ENCODE measurements around the gene MAPK9. TPM values are rescaled to one million over a fixed set of nuclear protein-coding genes. Genes with fewer than 3 reads are reported as not detected.
A peak's percentile ranks its signal among the peaks of the same experiment; 100 is the strongest.

The MAPK9 gene
- total and polyA plus RNA-seq, 2 donors from 2014 or later: 17.3 to 30.9 TPM

GRCh38 chr5:180291234-180291940 is 496 bp downstream of the MAPK9 start:
- no peaks in the 10 kb centered on the region for H3K27me3 ChIP-seq (ENCODE audit: control insufficient read depth, insufficient read depth, low read length)
- intact Hi-C loops (cut with DNase I): loop anchor here (10.0 kb wide), 1 partner anchor 173 kb away; no protein-coding TSS in a partner anchor
- H3K9ac ChIP-seq (ENCODE audit: low read length in 3 of 3): peak overlapping the region in 1 of 3 donors; percentile 51
- DNase-seq (peak; percentile 32 to 80 (median 37)), FAIRE-seq (no peak)
- no peaks in the 10 kb centered on the region for H3K9me3 ChIP-seq (ENCODE audit: control insufficient read depth in 2 of 3, insufficient read depth in 1 of 3, low read length in 3 of 3)
- peaks cover 0 to 16% (median 0%) of the 10 kb centered on the region in 3 donors for H3K4me1 ChIP-seq (ENCODE audit: control insufficient read depth in 2 of 3, insufficient read depth in 2 of 3, low read depth in 1 of 3, low read length in 3 of 3)
- H3K4me3 ChIP-seq (ENCODE audit: low read length in 3 of 3): peak overlapping the region; percentile 39 to 66 (median 63)
- no peak for TF ChIP-seq CTCF (IDR thresholded peaks at IDR 0.05; ENCODE audit: borderline replicate concordance, extremely low read depth, insufficient read depth)
- H3K27ac ChIP-seq (ENCODE audit: low read depth in 2 of 2, low read length in 2 of 2): no peak overlapping the region
- no peaks in the 10 kb centered on the region for H3K36me3 ChIP-seq (ENCODE audit: control insufficient read depth in 2 of 3, insufficient read depth in 3 of 3, low read length in 3 of 3)

GRCh38 chr5:180290568-180291233 is 1.2 kb downstream of the MAPK9 start:
- no peak for FAIRE-seq
- Histone ChIP-seq H3K4me1 (ENCODE audit: control insufficient read depth in 2 of 3, insufficient read depth in 2 of 3, low read depth in 1 of 3, low read length in 3 of 3) (peaks cover 0 to 16% (median 0%) of the 10 kb centered on the region in 3 donors), H3K4me3 (ENCODE audit: low read length in 3 of 3) (peak overlapping the region; percentile 8 to 63 (median 18)), H3K36me3 (ENCODE audit: control insufficient read depth in 2 of 3, insufficient read depth in 3 of 3, low read length in 3 of 3) (no peaks in the 10 kb centered on the region), H3K27ac (ENCODE audit: low read depth in 2 of 2, low read length in 2 of 2) (no peak overlapping the region), H3K27me3 (ENCODE audit: control insufficient read depth, insufficient read depth, low read length) (no peaks in the 10 kb centered on the region), H3K9ac (ENCODE audit: low read length in 3 of 3) (no peak overlapping the region), H3K9me3 (ENCODE audit: control insufficient read depth in 2 of 3, insufficient read depth in 1 of 3, low read length in 3 of 3) (no peaks in the 10 kb centered on the region)
- no peak for DNase-seq
- no peak for TF ChIP-seq CTCF (IDR thresholded peaks at IDR 0.05; ENCODE audit: borderline replicate concordance, extremely low read depth, insufficient read depth)
- intact Hi-C loops (cut with DNase I): loop anchor here (10.0 kb wide), 1 partner anchor 174 kb away; no protein-coding TSS in a partner anchor

DNA sequence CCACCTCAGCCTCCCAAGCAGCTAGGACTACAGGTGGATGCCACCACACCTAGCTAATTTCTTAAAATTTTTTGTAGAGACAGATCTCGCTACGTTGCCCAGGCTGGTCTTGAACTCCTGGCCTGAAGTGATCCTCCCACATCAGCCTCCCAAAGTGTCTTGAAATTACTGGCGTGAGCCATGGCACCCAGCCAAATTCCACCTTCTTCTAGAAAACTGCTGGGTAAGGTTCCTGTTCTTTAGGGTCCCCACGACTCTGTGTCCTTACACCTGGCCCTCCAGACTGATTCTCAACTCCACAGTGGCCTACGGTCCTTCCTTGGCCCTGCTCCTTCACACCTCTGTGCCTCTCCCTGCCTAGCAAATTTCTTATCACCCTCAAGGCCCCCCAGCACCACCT is 1.9 kb downstream of the MAPK9 start:
- Histone ChIP-seq H3K36me3 (ENCODE audit: control insufficient read depth in 2 of 3, insufficient read depth in 3 of 3, low read length in 3 of 3) (no peaks in the 10 kb centered on the region), H3K27ac (ENCODE audit: low read depth in 2 of 2, low read length in 2 of 2) (no peak overlapping the region), H3K4me3 (ENCODE audit: low read length in 3 of 3) (no peak overlapping the region), H3K27me3 (ENCODE audit: control insufficient read depth, insufficient read depth, low read length) (no peaks in the 10 kb centered on the region), H3K4me1 (ENCODE audit: control insufficient read depth in 2 of 3, insufficient read depth in 2 of 3, low read depth in 1 of 3, low read length in 3 of 3) (peaks cover 0 to 16% (median 0%) of the 10 kb centered on the region in 3 donors), H3K9me3 (ENCODE audit: control insufficient read depth in 2 of 3, insufficient read depth in 1 of 3, low read length in 3 of 3) (no peaks in the 10 kb centered on the region), H3K9ac (ENCODE audit: low read length in 3 of 3) (no peak overlapping the region)
- DNase-seq: peak in 1 of 5 donors; percentile 35
- TF ChIP-seq CTCF (IDR thresholded peaks at IDR 0.05; ENCODE audit: borderline replicate concordance, extremely low read depth, insufficient read depth): no peak
- no peak for FAIRE-seq
- intact Hi-C loops (cut with DNase I): loop anchor here (10.0 kb wide), 1 partner anchor 175 kb away; no protein-coding TSS in a partner anchor

Measured in kidney (tissue), 14 donors.